T-helper 2 cell (primary cell): ENCODE results near the gene CRYGS.
"Not testable (repeated sequence)": the region's sequence is repeated elsewhere in the genome, so short reads cannot be mapped to it uniquely, and the experiment has no call there.

Experiments used
- DNase-seq, 5 experiments: peaks; one replicate each; pipeline versions ENCODE4 v3.0.0 to v3.0.0-alpha.2; 2012 to 2022
- total RNA-seq, 2 donors: gene quantifications; one replicate each; lab custom pipeline; 2026; lab: John Stamatoyannopoulos, UW

Gene CRYGS
- total RNA-seq, result 0 to 1.4 reads per million in 2 donors

GRCh38 chr3:186544281-186544680 lies at the start of gene CRYGS:
CRYGS (minus strand) TSS chr3:186544380; CDS start chr3:186544326, 54 bp downstream.
- no peak for DNase-seq

GRCh38 chr3:186593862-186594261 lies 49.7 kb upstream of the CRYGS start:
- no peak for DNase-seq

GRCh38 chr3:186592682-186593081 lies 48.5 kb upstream of the CRYGS start:
- DNase-seq, result no peak

GRCh38 chr3:186590580-186591295 lies 46.6 kb upstream of the CRYGS start:
- DNase-seq, result no peak

GRCh38 chr3:186589856-186590579 lies 45.8 kb upstream of the CRYGS start:
- DNase-seq, result peak in 2 of 5 experiments; percentile 14 to 73

GRCh38 chr3:186589121-186589520 lies 44.9 kb upstream of the CRYGS start:
- no peak for DNase-seq

GRCh38 chr3:186588632-186589031 lies 44.5 kb upstream of the CRYGS start:
- DNase-seq, result no peak

- no peak for DNase-seq
These were observed 43.0 kb upstream of the CRYGS start for GRCh38 chr3:186587183-186587582.

- DNase-seq, result not testable (repeated sequence)
These were observed 42.1 kb upstream of the CRYGS start for GRCh38 chr3:186586245-186586644.

GRCh38 chr3:186583831-186584230 lies 39.7 kb upstream of the CRYGS start:
- no peak for DNase-seq

- no peak for DNase-seq
These were observed 38.4 kb upstream of the CRYGS start for GRCh38 chr3:186582541-186582940.

- DNase-seq, result no peak
These were observed 36.6 kb upstream of the CRYGS start for GRCh38 chr3:186580785-186581184.

GRCh38 chr3:186577521-186577920 lies 33.3 kb upstream of the CRYGS start:
- DNase-seq, result no peak

GRCh38 chr3:186571644-186572013 lies 27.4 kb upstream of the CRYGS start:
- DNase-seq, result no peak

- no peak for DNase-seq
These were observed 26.9 kb upstream of the CRYGS start for GRCh38 chr3:186570941-186571643.

- peak; percentile 93 to 100 (median 98) for DNase-seq
These were observed 26.1 kb upstream of the CRYGS start, which contains the start of gene DNAJB11 for GRCh38 chr3:186570096-186570940. DNAJB11 (plus strand) TSS chr3:186570720; CDS start chr3:186570898, 178 bp downstream.

- DNase-seq, result no peak
These were observed 25.6 kb upstream of the CRYGS start for GRCh38 chr3:186569779-186570095.

- not testable (repeated sequence) for DNase-seq
These were observed 25.2 kb upstream of the CRYGS start for GRCh38 chr3:186569361-186569760.

GRCh38 chr3:186567072-186567921 lies 23.1 kb upstream of the CRYGS start, which contains the start of gene TBCCD1:
TBCCD1 (minus strand) TSS chr3:186567339; CDS start chr3:186564329, 3,010 bp downstream.
- DNase-seq, result peak; percentile 90 to 94 (median 92)

GRCh38 chr3:186566772-186567071 lies 22.5 kb upstream of the CRYGS start:
- no peak for DNase-seq

GRCh38 chr3:186564586-186564985 lies 20.4 kb upstream of the CRYGS start:
- no peak for DNase-seq
